Retinal pigment epithelial cell (primary cell): Measurements from ENCODE around the gene P4HB.

Experiments
- DNase-seq: peaks from one replicate; pipeline ENCODE4 v3.0.0-alpha.2; 2010; ENCODE audit warnings: low read depth
- H3K4me3 ChIP-seq: 2 replicates; pipeline ENCODE4 v1.5.1; 2011; ENCODE audit warnings: mild to moderate bottlenecking, low read length, control low read depth, moderate library complexity
- TF ChIP-seq, protein P1 (sequence below): conservative IDR thresholded peaks from 2 replicates; pipeline ENCODE4 v1.5.1; 2011; ENCODE audit warnings: low read depth, low read length, control low read depth, inconsistent platforms

Gene P4HB

DNA sequence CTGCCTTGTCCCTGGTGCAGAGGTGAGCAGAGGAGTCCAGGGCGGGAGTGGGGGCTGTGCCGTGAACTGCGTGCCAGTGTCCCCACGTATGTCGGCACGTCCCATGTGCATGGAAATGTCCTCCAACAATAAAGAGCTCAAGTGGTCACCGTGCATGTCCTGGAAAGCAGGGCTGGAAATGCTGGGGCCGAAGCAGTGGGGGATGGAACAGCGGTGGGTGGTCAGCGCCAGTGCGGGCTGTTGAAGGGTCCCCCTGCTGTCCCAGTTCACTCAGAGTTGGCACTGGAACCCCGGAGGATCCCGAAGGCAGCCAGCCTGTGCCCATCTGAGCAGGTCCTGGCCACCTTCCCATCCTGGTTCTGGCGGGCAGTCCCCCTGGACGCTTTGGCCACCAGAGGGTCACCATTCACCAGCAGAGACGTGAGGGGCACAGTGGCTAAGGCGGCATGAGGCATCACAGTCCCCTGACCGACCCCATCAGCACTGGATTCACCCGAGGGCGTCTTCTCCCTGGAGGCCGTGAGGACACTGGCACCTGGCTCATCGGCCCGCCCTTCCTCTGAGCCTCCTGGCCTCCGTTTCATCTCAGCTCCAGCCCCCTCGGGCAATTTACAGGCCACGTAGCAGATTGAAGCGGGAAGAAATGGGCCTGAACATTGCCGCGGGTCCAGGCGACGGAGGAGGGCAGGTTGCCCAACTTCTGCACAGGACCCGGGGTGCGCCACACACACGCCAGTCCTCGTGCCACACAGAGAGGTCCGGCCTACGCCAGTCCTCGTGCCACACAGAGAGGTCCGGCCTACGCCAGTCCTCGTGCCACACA is 46.3 kb downstream of the P4HB start:
- H3K4me3 ChIP-seq = no peak overlapping the region
- TF ChIP-seq, protein P1, sequence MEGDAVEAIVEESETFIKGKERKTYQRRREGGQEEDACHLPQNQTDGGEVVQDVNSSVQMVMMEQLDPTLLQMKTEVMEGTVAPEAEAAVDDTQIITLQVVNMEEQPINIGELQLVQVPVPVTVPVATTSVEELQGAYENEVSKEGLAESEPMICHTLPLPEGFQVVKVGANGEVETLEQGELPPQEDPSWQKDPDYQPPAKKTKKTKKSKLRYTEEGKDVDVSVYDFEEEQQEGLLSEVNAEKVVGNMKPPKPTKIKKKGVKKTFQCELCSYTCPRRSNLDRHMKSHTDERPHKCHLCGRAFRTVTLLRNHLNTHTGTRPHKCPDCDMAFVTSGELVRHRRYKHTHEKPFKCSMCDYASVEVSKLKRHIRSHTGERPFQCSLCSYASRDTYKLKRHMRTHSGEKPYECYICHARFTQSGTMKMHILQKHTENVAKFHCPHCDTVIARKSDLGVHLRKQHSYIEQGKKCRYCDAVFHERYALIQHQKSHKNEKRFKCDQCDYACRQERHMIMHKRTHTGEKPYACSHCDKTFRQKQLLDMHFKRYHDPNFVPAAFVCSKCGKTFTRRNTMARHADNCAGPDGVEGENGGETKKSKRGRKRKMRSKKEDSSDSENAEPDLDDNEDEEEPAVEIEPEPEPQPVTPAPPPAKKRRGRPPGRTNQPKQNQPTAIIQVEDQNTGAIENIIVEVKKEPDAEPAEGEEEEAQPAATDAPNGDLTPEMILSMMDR = no peak
- no peak for DNase-seq

- TF ChIP-seq, protein P1 = no peak
- DNase-seq = no peak
- H3K4me3 ChIP-seq = no peak overlapping the region
Observed at GRCh38 chr17:81813371-81813684, 47.0 kb downstream of the P4HB start.

DNA sequence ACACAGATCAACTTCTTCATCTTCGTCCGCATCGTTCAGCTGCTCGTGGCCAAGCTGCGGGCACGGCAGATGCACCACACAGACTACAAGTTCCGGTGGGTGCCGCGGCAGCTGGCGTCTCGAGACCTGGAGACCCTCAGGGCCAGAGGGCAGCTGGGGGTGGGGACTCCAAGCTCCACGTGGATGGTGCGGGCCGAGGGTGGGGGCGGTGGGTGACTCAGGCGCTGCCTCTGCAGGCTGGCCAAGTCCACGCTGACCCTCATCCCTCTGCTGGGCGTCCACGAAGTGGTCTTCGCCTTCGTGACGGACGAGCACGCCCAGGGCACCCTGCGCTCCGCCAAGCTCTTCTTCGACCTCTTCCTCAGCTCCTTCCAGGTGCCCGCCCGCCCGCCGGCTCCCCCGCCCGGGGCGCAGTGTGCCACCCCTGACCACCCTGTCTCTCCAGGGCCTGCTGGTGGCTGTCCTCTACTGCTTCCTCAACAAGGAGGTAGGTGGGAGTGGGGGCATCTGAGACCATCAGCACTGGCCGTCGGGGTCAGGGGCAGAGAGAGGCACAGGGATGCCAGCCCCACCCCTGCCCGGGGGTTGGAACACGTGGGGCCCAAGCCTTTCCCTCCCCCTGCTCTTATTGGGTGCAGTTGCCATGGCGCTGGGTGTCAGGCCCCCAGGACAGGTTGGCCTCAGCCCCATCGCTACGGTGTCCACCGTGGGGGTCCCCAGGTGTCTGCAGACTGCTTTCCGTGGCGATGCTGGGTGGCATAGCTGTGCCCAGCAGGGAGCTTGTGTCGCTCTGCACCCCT is 47.6 kb downstream of the P4HB start:
- DNase-seq = no peak
- TF ChIP-seq, protein P1 = no peak
- H3K4me3 ChIP-seq = no peak overlapping the region

GRCh38 chr17:81811705-81812570 is 48.4 kb downstream of the P4HB start:
- TF ChIP-seq, protein P1 = no peak
- no peak overlapping the region for H3K4me3 ChIP-seq

GRCh38 chr17:81810892-81811704 is 49.2 kb downstream of the P4HB start:
- no peak overlapping the region for H3K4me3 ChIP-seq
- DNase-seq = no peak
- TF ChIP-seq, protein P1 = no peak

More at GRCh38 chr17:81811705-81812570, 48.4 kb downstream of the P4HB start:
- no peak for DNase-seq

GRCh38 chr17:81810476-81810875 is 49.9 kb downstream of the P4HB start:
- DNase-seq = no peak
- H3K4me3 ChIP-seq = no peak overlapping the region
- TF ChIP-seq, protein P1 = no peak
